Uterus (tissue), 2 donors: ENCODE results near the gene RASSF3.

Source experiments
- POLR2A ChIP-seq, 2 donors: fragments of 450-650 bp; IDR thresholded peaks; one replicate each; pipeline ENCODE4 v1.6.1; 2016; ENCODE audit warnings: antibody characterized with exemption in 2 of 2, mild to moderate bottlenecking in 1 of 2, moderate library complexity in 1 of 2
- TF ChIP-seq, protein P1 (sequence below), 4 experiments: fragments of 200-600 bp in 2 of 4; fragments of 450-650 bp in 2 of 4; sonication (generic) in 2 of 4; IDR thresholded peaks; one replicate each; pipeline ENCODE4 v1.5.1; 2016 to 2019; ENCODE audit warnings: antibody characterized with exemption in 4 of 4, mild to moderate bottlenecking in 2 of 4, moderate library complexity in 1 of 4

GRCh38 chr12:64679487-64680001 is 69.2 kb downstream of the RASSF3 start:
- TF ChIP-seq, protein P1, sequence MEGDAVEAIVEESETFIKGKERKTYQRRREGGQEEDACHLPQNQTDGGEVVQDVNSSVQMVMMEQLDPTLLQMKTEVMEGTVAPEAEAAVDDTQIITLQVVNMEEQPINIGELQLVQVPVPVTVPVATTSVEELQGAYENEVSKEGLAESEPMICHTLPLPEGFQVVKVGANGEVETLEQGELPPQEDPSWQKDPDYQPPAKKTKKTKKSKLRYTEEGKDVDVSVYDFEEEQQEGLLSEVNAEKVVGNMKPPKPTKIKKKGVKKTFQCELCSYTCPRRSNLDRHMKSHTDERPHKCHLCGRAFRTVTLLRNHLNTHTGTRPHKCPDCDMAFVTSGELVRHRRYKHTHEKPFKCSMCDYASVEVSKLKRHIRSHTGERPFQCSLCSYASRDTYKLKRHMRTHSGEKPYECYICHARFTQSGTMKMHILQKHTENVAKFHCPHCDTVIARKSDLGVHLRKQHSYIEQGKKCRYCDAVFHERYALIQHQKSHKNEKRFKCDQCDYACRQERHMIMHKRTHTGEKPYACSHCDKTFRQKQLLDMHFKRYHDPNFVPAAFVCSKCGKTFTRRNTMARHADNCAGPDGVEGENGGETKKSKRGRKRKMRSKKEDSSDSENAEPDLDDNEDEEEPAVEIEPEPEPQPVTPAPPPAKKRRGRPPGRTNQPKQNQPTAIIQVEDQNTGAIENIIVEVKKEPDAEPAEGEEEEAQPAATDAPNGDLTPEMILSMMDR (IDR thresholded peaks at IDR 0.05), result no peak
- no peak for TF ChIP-seq POLR2A (IDR thresholded peaks at IDR 0.05)
